K562 (cell line): ENCODE measurements around the gene FYB1. TPM values are rescaled to one million over a fixed set of nuclear protein-coding genes. Genes with fewer than 3 reads are reported as not detected.

Experiments used
- C11orf30 ChIP-seq: fragments of 450-650 bp; IDR thresholded peaks from 2 replicates; pipeline ENCODE4 v1.6.1; 2016; ENCODE audit warnings: low read depth, mild to moderate bottlenecking
- CBX5 ChIP-seq: IDR thresholded peaks from 2 replicates; pipeline ENCODE4 v1.6.1; 2014; ENCODE audit warnings: low read depth, borderline replicate concordance
- CHD1 ChIP-seq: fragments of 200-600 bp; sonication (generic); IDR thresholded peaks from one replicate; pipeline ENCODE4 v1.6.1; 2012; ENCODE audit warnings: mild to moderate bottlenecking, moderate library complexity, low read length, inconsistent platforms
- ELF4 ChIP-seq: fragments of 450-650 bp; formaldehyde crosslinking; IDR thresholded peaks from 2 replicates; pipeline ENCODE4 v1.4.0; 2022; ENCODE audit warnings: missing genetic modification characterization
- HDAC2 ChIP-seq: fragments of 450-650 bp; IDR thresholded peaks from 2 replicates; pipeline ENCODE4 v1.6.1; 2016; ENCODE audit warnings: mild to moderate bottlenecking
- KLF13 ChIP-seq: fragments of 450-650 bp; IDR thresholded peaks from 2 replicates; pipeline ENCODE4 v1.6.1; 2016; ENCODE audit warnings: missing genetic modification characterization, low read depth, mild to moderate bottlenecking, missing compliant biosample characterization, moderate library complexity, borderline replicate concordance
- L3MBTL2 ChIP-seq: fragments of 450-650 bp; IDR thresholded peaks from 2 replicates; pipeline ENCODE4 v1.6.1; 2016; ENCODE audit warnings: mild to moderate bottlenecking, moderate library complexity
- NFXL1 ChIP-seq: fragments of 450-650 bp; formaldehyde crosslinking; IDR thresholded peaks from 2 replicates; pipeline ENCODE4 v1.4.0; 2021; ENCODE audit warnings: mild to moderate bottlenecking
- ZBTB1 ChIP-seq: sonication (generic); formaldehyde crosslinking; IDR thresholded peaks from 2 replicates; pipeline ENCODE4 v1.8.1; 2023; ENCODE audit warnings: missing genetic modification reagents, low read depth, mild to moderate bottlenecking, borderline replicate concordance
- ZNF589 ChIP-seq: fragments of 200-800 bp; sonication (Bioruptor generic); IDR thresholded peaks from 2 replicates; pipeline ENCODE4 v1.6.1; 2016; ENCODE audit warnings: low read depth, missing genetic modification characterization, missing compliant biosample characterization
- polyA plus RNA-seq, 8 experiments: library from polyadenylated mRNA; depleted of rRNA in 4 of 8; stranded (reverse) in 5 of 8; unstranded in 3 of 8; fragments of >200 nt; fragmentation: Nextera tagmentation in 2 of 8; fragmentation: Illumina TruSeq in 1 of 8; extraction: Ambion mirVana in 2 of 8; extraction: Trizol in 1 of 8; gene quantifications; 2 replicates each; pipeline versions ENCODE4 v1.2.1 to v1.2.3, GENCODE V29; 2011 to 2014; ENCODE audit warnings: inconsistent platforms in 1 of 8, missing spikeins in 1 of 8
- total RNA-seq, 7 experiments: library from RNA; depleted of rRNA in 6 of 7; stranded (reverse); fragments of >200 nt in 6 of 7; fragmentation: Illumina TruSeq in 2 of 7; extraction: Trizol in 2 of 7; gene quantifications; 2 replicates each; pipeline versions ENCODE4 v1.2.1 to v1.2.3, GENCODE V29; 2011 to 2021; ENCODE audit warnings: low replicate concordance in 1 of 7
- TF ChIP-seq, protein P1 (sequence below): sonication (generic); formaldehyde crosslinking; IDR thresholded peaks from 2 replicates; pipeline ENCODE4 v1.8.1; 2023; ENCODE audit warnings: mild to moderate bottlenecking, missing genetic modification reagents
- TF ChIP-seq, protein P2 (sequence below), 2 experiments: fragments of 450-650 bp; conservative IDR thresholded peaks; 2 replicates each; pipeline ENCODE4 v1.6.1; 2017; ENCODE audit warnings: mild to moderate bottlenecking in 2 of 2, moderate library complexity in 2 of 2
- TF ChIP-seq, protein P3 (sequence below), 2 experiments: fragments of 200-800 bp in 1 of 2; sonication (Bioruptor generic) in 1 of 2; sonication (generic) in 1 of 2; formaldehyde crosslinking in 1 of 2; IDR thresholded peaks in 1 of 2; conservative IDR thresholded peaks in 1 of 2; 2 replicates each; pipeline versions ENCODE4 v1.5.0 to v1.6.1; 2016 to 2020; ENCODE audit warnings: missing compliant biosample characterization in 1 of 2, missing genetic modification characterization in 1 of 2, missing genetic modification reagents in 1 of 2
- TF ChIP-seq, protein P4 (sequence below): fragments of 450-650 bp; IDR thresholded peaks from 2 replicates; pipeline ENCODE4 v1.6.1; 2017; ENCODE audit warnings: antibody characterized with exemption, mild to moderate bottlenecking
- TF ChIP-seq, protein P5 (sequence below): sonication (generic); formaldehyde crosslinking; IDR thresholded peaks from 2 replicates; pipeline ENCODE4 v1.9.0; 2022; ENCODE audit warnings: mild to moderate bottlenecking, missing genetic modification reagents

Gene FYB1
- total and polyA plus RNA-seq, 9 of the 15 experiments (the other 6 are each of a cell fraction or from before 2014, with no cell fraction given): 4.7 to 31.5 (median 9.7) TPM

DNA sequence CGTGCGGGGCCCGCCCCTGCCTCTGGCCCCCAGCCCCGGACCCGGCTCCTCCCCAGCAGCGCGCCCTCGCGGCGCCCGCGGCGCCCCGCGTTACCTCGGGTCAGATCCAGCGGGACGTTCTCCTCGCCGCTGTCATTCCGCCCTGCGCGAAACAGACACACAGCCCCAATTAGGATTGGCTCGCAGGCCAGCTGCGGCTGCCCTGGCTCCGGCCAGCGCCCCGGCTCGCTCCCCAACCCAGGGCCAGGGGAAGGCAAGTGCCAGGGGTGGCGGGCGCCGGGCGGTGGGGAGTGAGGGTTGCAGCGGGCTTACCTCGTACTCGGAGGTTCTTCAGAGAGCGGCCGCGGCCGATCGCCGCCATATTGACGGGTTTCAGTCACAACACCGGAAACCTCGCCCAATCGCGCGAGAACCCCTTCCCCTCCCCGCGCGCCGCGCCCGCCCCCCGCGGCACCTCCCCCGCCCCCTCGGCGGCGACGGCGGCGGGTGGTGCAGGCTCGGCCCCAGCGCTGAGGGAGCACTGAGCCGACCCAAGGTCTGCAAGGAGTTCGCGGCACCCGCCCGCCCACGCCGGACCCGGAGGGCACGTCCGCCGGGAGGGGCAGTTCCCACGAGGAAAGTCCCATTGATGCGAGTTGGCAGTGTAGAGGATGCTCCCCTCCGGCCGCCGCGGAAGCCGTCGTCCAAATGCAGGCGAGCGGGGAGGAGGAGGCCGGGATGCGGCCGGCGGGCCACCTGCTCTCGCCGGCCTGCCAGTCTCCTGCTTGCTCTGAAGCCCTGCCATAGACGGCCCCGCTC, 145.1 kb downstream of the FYB1 start, which contains the start of gene RICTOR (continued):
- TF ChIP-seq, protein P1, sequence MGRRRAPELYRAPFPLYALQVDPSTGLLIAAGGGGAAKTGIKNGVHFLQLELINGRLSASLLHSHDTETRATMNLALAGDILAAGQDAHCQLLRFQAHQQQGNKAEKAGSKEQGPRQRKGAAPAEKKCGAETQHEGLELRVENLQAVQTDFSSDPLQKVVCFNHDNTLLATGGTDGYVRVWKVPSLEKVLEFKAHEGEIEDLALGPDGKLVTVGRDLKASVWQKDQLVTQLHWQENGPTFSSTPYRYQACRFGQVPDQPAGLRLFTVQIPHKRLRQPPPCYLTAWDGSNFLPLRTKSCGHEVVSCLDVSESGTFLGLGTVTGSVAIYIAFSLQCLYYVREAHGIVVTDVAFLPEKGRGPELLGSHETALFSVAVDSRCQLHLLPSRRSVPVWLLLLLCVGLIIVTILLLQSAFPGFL (CRISPR knock-in tag): 0 out of 2 replicates have a peak, but pooled peaks have one; percentile 8
- TF ChIP-seq, protein P2, sequence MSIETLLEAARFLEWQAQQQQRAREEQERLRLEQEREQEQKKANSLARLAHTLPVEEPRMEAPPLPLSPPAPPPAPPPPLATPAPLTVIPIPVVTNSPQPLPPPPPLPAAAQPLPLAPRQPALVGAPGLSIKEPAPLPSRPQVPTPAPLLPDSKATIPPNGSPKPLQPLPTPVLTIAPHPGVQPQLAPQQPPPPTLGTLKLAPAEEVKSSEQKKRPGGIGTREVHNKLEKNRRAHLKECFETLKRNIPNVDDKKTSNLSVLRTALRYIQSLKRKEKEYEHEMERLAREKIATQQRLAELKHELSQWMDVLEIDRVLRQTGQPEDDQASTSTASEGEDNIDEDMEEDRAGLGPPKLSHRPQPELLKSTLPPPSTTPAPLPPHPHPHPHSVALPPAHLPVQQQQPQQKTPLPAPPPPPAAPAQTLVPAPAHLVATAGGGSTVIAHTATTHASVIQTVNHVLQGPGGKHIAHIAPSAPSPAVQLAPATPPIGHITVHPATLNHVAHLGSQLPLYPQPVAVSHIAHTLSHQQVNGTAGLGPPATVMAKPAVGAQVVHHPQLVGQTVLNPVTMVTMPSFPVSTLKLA (conservative IDR thresholded peaks at IDR 0.05): peak; percentile 2 to 57; a peak in 1 of 4 replicates
- TF ChIP-seq, protein P3, sequence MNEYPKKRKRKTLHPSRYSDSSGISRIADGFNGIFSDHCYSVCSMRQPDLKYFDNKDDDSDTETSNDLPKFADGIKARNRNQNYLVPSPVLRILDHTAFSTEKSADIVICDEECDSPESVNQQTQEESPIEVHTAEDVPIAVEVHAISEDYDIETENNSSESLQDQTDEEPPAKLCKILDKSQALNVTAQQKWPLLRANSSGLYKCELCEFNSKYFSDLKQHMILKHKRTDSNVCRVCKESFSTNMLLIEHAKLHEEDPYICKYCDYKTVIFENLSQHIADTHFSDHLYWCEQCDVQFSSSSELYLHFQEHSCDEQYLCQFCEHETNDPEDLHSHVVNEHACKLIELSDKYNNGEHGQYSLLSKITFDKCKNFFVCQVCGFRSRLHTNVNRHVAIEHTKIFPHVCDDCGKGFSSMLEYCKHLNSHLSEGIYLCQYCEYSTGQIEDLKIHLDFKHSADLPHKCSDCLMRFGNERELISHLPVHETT (CRISPR knock-in tag; conservative IDR thresholded peaks at IDR 0.05 in 1 of 2, IDR thresholded peaks at IDR 0.05 in 1 of 2): peak in 1 of 2 experiments; percentile 80; a peak in 2 of 4 replicates
- peak; percentile 51; the same call in 1 of the 2 replicates for TF ChIP-seq ZBTB1 (CRISPR knock-in tag)
- peak; percentile 58; the same call in 1 of the 2 replicates for TF ChIP-seq HDAC2
- peak; percentile 63; the same call in 1 of the 2 replicates for TF ChIP-seq ELF4 (CRISPR knock-in tag)
- TF ChIP-seq C11orf30: peak; percentile 77
- 0 out of 2 replicates have a peak, but pooled peaks have one; percentile 34 for TF ChIP-seq NFXL1 (CRISPR knock-in tag)
- TF ChIP-seq, protein P4, sequence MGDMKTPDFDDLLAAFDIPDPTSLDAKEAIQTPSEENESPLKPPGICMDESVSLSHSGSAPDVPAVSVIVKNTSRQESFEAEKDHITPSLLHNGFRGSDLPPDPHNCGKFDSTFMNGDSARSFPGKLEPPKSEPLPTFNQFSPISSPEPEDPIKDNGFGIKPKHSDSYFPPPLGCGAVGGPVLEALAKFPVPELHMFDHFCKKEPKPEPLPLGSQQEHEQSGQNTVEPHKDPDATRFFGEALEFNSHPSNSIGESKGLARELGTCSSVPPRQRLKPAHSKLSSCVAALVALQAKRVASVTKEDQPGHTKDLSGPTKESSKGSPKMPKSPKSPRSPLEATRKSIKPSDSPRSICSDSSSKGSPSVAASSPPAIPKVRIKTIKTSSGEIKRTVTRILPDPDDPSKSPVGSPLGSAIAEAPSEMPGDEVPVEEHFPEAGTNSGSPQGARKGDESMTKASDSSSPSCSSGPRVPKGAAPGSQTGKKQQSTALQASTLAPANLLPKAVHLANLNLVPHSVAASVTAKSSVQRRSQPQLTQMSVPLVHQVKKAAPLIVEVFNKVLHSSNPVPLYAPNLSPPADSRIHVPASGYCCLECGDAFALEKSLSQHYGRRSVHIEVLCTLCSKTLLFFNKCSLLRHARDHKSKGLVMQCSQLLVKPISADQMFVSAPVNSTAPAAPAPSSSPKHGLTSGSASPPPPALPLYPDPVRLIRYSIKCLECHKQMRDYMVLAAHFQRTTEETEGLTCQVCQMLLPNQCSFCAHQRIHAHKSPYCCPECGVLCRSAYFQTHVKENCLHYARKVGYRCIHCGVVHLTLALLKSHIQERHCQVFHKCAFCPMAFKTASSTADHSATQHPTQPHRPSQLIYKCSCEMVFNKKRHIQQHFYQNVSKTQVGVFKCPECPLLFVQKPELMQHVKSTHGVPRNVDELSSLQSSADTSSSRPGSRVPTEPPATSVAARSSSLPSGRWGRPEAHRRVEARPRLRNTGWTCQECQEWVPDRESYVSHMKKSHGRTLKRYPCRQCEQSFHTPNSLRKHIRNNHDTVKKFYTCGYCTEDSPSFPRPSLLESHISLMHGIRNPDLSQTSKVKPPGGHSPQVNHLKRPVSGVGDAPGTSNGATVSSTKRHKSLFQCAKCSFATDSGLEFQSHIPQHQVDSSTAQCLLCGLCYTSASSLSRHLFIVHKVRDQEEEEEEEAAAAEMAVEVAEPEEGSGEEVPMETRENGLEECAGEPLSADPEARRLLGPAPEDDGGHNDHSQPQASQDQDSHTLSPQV: 0 out of 2 replicates have a peak, but pooled peaks have one; percentile 42
- peak; percentile 92 for TF ChIP-seq L3MBTL2
- peak; percentile 81 for TF ChIP-seq CHD1
- TF ChIP-seq, protein P5, sequence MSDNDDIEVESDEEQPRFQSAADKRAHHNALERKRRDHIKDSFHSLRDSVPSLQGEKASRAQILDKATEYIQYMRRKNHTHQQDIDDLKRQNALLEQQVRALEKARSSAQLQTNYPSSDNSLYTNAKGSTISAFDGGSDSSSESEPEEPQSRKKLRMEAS (CRISPR knock-in tag): peak; percentile 68; the same call in 1 of the 2 replicates
- peak; percentile 58 for TF ChIP-seq ZNF589
- no peak for TF ChIP-seq CBX5
- 0 out of 2 replicates have a peak, but pooled peaks have one; percentile 45 for TF ChIP-seq KLF13 (tag)
